ENCODE measurements around the gene ISOC2.

The ISOC2 gene

GRCh38 chr19:55461974-55462626 is 658 bp upstream of the ISOC2 start:
- H3K79me2 ChIP-seq (ENCODE audit: insufficient read depth, low read length): peaks cover 19% of the 10 kb centered on the region
- H3K9me3 ChIP-seq (ENCODE audit: insufficient read depth, low read depth, low read length): no peaks in the 10 kb centered on the region
- peaks cover 33% of the 10 kb centered on the region for H3K4me1 ChIP-seq (ENCODE audit: insufficient read depth, low read length, poor library complexity, severe bottlenecking)
- H3K9ac ChIP-seq (ENCODE audit: low read depth, low read length, poor library complexity, severe bottlenecking): peak overlapping the region; percentile 71
- H2AFZ ChIP-seq (ENCODE audit: low read length): peak overlapping the region; percentile 57; the same call in 1 of the 2 replicates
- no peaks in the 10 kb centered on the region for H3K36me3 ChIP-seq (ENCODE audit: insufficient read depth, low read length)
- H3K27me3 ChIP-seq (ENCODE audit: insufficient read depth, low read length, poor library complexity, severe bottlenecking): peaks cover 3% of the 10 kb centered on the region
- H3F3A ChIP-seq (ENCODE audit: low read depth): 0 out of 2 replicates have a peak, but pooled peaks cover 3% of the 10 kb centered on the region
- TF ChIP-seq EZH2phosphoT487 (IDR thresholded peaks at IDR 0.05; ENCODE audit: borderline replicate concordance) (no peak), CTCF (conservative IDR thresholded peaks at IDR 0.05; ENCODE audit: low read length) (no peak)
- no peaks in the 10 kb centered on the region for H3K9me2 ChIP-seq (replicated peaks; ENCODE audit: low read depth, low read length)
- peak overlapping the region; percentile 76 for H3K4me3 ChIP-seq (ENCODE audit: low read length, poor library complexity, severe bottlenecking)
- H3K4me2 ChIP-seq (ENCODE audit: low read depth, low read length, poor library complexity, severe bottlenecking): peak overlapping the region; percentile 81
- H4K20me1 ChIP-seq (ENCODE audit: insufficient read depth, low read length, poor library complexity, severe bottlenecking): peaks cover 13% of the 10 kb centered on the region

GRCh38 chr19:55460670-55461258 is 678 bp downstream of the ISOC2 start:
- Histone ChIP-seq H3K9me3 (ENCODE audit: insufficient read depth, low read depth, low read length) (no peaks in the 10 kb centered on the region), H3K79me2 (ENCODE audit: insufficient read depth, low read length) (peaks cover 19% of the 10 kb centered on the region), H3K4me1 (ENCODE audit: insufficient read depth, low read length, poor library complexity, severe bottlenecking) (peaks cover 33% of the 10 kb centered on the region), H3K4me2 (ENCODE audit: low read depth, low read length, poor library complexity, severe bottlenecking) (peak overlapping the region; percentile 86), H3K9ac (ENCODE audit: low read depth, low read length, poor library complexity, severe bottlenecking) (peak overlapping the region; percentile 100), H3K9me2 (replicated peaks; ENCODE audit: low read depth, low read length) (no peaks in the 10 kb centered on the region), H4K20me1 (ENCODE audit: insufficient read depth, low read length, poor library complexity, severe bottlenecking) (peaks cover 13% of the 10 kb centered on the region), H2AFZ (ENCODE audit: low read length) (no peak overlapping the region), H3K4me3 (ENCODE audit: low read length, poor library complexity, severe bottlenecking) (peak overlapping the region; percentile 98), H3F3A (ENCODE audit: low read depth) (0 out of 2 replicates have a peak, but pooled peaks cover 3% of the 10 kb centered on the region), H3K36me3 (ENCODE audit: insufficient read depth, low read length) (no peaks in the 10 kb centered on the region), H3K27me3 (ENCODE audit: insufficient read depth, low read length, poor library complexity, severe bottlenecking) (peaks cover 3% of the 10 kb centered on the region)
- TF ChIP-seq EZH2phosphoT487 (IDR thresholded peaks at IDR 0.05; ENCODE audit: borderline replicate concordance): no peak

GRCh38 chr19:55459950-55460657 is 1.3 kb downstream of the ISOC2 start:
- no peak overlapping the region for H2AFZ ChIP-seq (ENCODE audit: low read length)
- H3K9ac ChIP-seq (ENCODE audit: low read depth, low read length, poor library complexity, severe bottlenecking): peak overlapping the region; percentile 100
- peaks cover 19% of the 10 kb centered on the region for H3K79me2 ChIP-seq (ENCODE audit: insufficient read depth, low read length)
- H3K4me1 ChIP-seq (ENCODE audit: insufficient read depth, low read length, poor library complexity, severe bottlenecking): peaks cover 33% of the 10 kb centered on the region
- no peaks in the 10 kb centered on the region for H3K9me2 ChIP-seq (replicated peaks; ENCODE audit: low read depth, low read length)
- peak overlapping the region; percentile 86 for H3K4me2 ChIP-seq (ENCODE audit: low read depth, low read length, poor library complexity, severe bottlenecking)
- H3K9me3 ChIP-seq (ENCODE audit: insufficient read depth, low read depth, low read length): no peaks in the 10 kb centered on the region
- peak overlapping the region; percentile 98 for H3K4me3 ChIP-seq (ENCODE audit: low read length, poor library complexity, severe bottlenecking)
- H3F3A ChIP-seq (ENCODE audit: low read depth): 0 out of 2 replicates have a peak, but pooled peaks cover 3% of the 10 kb centered on the region
- H4K20me1 ChIP-seq (ENCODE audit: insufficient read depth, low read length, poor library complexity, severe bottlenecking): peaks cover 13% of the 10 kb centered on the region
- no peaks in the 10 kb centered on the region for H3K36me3 ChIP-seq (ENCODE audit: insufficient read depth, low read length)
- TF ChIP-seq CTCF (conservative IDR thresholded peaks at IDR 0.05; ENCODE audit: low read length): no peak
- TF ChIP-seq EZH2phosphoT487 (IDR thresholded peaks at IDR 0.05; ENCODE audit: borderline replicate concordance): no peak
- peaks cover 3% of the 10 kb centered on the region for H3K27me3 ChIP-seq (ENCODE audit: insufficient read depth, low read length, poor library complexity, severe bottlenecking)
